GM20000 (cell line): ENCODE results near the gene CCR9.

Experiments
- DNase-seq: peaks from one replicate; pipeline ENCODE4 v3.0.0; 2012; ENCODE audit warnings: low spot score
- TF ChIP-seq, protein P1 (sequence below): IDR thresholded peaks from 2 replicates; pipeline ENCODE4 v1.5.1; 2012; ENCODE audit warnings: mild to moderate bottlenecking, control low read depth; ENCODE audit errors: extremely low read depth, missing control alignments

The CCR9 gene

DNA sequence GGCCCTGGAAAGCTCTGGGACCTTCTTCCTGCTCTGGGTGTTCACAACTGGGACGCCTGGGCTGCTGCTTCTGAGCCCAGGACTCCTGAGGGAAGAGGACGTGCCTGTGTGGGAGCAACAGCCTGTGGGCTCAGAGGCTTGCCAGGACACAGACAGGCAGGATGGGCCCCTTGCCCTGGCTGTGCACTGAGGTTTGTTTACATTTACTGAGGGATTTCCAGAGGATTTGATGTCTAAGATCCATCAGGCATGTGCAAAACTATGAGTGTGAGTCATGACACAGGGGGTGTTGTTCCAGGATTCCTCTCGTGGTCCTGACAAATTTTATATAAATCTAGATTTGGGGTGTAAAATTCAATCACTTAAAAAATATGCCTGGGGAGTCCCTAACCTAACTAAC is 10.6 kb downstream of the CCR9 start:
- TF ChIP-seq, protein P1, sequence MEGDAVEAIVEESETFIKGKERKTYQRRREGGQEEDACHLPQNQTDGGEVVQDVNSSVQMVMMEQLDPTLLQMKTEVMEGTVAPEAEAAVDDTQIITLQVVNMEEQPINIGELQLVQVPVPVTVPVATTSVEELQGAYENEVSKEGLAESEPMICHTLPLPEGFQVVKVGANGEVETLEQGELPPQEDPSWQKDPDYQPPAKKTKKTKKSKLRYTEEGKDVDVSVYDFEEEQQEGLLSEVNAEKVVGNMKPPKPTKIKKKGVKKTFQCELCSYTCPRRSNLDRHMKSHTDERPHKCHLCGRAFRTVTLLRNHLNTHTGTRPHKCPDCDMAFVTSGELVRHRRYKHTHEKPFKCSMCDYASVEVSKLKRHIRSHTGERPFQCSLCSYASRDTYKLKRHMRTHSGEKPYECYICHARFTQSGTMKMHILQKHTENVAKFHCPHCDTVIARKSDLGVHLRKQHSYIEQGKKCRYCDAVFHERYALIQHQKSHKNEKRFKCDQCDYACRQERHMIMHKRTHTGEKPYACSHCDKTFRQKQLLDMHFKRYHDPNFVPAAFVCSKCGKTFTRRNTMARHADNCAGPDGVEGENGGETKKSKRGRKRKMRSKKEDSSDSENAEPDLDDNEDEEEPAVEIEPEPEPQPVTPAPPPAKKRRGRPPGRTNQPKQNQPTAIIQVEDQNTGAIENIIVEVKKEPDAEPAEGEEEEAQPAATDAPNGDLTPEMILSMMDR, result no peak
- no peak for DNase-seq

DNA sequence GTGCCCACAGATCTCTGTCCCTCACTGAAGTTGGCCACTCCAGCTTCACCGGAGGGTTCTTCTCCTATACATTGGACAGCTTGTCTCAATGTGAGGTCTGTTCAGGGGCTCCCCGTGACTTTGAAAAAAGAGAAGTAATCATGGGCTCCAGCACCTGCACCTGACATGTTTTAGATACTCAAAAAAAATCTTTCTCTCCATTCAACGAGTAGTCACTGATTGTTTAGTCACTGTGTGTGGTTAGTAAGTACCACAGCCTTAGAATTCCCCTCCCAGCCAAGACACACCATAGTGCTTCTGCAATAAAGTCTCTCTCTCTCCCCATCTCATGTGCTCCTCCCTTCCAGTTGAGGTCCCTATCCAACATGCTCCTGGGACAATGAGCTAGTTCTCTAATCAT is 18.6 kb downstream of the CCR9 start:
- DNase-seq, result peak; percentile 64
- TF ChIP-seq, protein P1, result no peak

DNA sequence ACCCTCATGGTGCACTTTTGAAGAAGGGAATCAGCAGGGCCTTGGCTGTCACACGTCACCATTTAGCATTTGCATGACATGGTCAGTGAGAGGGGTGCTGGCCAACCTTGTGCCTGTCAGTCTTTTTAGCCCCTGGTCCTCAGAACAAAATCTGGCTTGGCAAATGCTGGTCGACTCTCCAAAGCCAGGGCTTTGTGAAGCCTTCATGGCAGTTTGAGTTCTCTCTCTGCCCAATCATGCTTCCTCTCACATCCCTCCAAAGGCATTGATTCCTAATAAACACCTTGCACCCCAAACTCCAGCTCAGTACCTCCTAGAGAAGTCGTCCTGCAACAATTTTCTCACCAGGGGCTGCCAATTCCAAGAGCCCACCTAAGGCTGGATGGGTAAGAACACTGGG is 19.4 kb downstream of the CCR9 start:
- TF ChIP-seq, protein P1, result no peak
- no peak for DNase-seq

DNA sequence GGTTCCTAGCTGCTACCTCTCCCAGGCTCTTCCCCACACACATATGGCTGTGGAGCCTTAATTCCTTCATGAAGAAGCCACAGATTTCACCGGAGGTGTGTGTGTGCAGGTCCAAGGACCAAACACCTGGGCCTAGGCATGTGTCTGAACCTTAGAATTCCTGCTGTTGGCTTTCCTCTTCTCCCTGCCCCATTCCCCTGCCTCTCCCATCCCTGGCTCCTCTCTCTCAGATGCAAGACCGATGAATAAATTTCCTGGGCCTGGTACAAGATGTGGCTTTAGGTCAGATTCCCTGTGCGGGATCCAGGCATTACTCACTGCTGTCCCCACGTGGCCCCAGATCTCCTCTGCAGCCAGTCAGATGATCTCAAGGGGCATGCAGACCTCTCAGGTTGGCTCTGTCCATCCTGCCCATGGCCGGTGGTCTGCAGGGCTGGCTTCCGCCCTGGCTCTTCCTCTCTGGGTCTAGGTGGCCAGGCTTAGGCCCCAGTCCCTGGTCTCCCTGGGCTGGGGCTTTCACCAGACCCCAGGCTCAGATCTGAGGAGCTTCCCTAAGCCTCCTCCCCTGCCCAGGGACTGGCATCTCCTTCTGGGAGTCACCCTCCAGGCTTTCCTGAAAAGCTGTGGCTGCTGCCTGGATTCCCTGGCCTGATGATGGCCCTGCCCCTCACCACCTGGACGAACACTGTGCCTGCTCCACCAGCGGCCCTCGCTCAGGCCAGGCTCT is 20.5 kb downstream of the CCR9 start:
- no peak for DNase-seq
- TF ChIP-seq, protein P1, result peak; percentile 31

DNA sequence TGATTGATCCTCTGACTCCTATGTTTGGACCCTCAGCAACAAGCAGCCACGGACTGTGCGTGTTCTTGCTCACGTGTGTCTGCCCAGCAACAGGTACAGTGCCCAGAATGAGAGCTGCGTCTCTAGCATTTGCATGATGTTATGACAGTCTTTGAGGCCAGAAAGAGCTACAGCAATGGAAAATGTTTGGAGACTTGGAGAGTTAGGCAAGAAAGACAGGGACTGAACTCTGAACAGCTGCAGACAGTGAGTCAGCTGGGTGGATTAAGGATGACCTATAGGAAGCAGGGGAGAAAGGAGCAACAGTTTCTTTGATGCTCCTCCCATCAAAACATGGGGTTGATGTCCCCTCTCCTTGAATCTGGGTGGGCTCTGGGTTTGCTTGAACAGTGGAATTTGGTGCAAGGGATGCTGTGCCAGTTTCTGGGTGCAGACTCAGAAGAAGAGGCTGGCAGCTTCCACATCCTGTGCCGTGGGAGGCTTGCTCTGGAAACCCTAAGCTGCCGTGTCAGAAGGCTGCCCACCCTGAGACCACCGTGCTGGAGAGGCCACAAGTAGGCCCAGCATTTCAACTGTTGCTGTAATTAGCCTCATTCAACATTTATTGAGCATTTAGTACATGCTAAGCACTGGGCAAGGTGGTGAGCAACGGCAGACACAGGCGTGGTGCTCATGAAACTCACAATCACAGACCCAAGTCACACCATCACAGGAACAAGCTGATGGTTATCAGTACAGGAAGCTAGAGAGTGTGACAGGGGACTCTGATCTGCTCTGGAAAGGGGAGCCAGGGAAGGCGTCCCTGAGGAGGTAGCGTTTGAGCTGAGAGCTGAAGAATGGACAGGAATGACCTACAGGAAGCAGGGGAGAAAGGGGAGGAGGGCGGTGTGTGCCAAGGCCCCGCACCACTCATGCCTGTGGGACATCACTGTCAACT is 21.7 kb downstream of the CCR9 start:
- no peak for DNase-seq
- TF ChIP-seq, protein P1, result no peak

DNA sequence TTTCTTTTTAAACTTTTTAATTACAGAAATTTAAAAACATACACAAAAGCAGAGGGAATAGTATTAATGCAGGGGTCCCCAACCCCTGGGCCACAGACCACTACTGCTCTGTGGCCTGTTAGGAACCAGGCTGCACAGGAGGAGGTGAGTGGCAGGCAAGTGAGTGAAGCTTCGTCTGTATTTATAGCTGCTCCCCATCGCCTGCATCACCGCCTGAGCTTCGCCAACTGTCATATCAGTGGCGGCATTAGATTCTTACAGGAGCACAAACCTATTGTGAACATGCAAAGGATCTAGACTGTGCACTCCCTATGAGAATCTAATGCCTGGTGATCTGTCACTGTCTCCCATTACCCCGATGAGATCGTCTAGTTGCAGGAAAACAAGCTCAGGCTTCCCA is 22.4 kb downstream of the CCR9 start:
- DNase-seq, result no peak
- TF ChIP-seq, protein P1, result no peak

DNA sequence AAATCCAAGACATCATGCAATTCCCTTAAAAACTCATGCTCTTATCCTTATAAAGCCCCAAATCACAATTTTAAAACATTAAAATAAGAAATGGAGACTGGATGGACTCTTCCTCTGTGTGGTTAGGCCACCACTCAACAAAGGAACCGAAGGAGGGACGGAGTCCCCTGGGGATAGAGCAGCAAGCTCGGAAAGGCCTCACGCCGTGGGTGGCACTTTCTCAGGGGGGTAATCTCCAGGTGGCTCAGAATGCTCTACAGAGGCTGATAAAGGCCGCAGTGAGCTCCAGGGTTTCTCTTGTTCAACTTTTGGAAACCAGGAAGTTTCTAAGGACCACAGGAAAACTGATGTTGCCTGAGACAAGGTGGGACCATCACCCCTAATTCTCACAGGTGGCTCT is 23.2 kb downstream of the CCR9 start:
- TF ChIP-seq, protein P1, result no peak
- no peak for DNase-seq
